GM04503 (cell line): Measurements from ENCODE around the gene RHBDD1.

Source experiments
- DNase-seq: peaks from one replicate; pipeline ENCODE4 v3.0.0-alpha.2; 2012; ENCODE audit warnings: low read depth

The RHBDD1 gene

DNA sequence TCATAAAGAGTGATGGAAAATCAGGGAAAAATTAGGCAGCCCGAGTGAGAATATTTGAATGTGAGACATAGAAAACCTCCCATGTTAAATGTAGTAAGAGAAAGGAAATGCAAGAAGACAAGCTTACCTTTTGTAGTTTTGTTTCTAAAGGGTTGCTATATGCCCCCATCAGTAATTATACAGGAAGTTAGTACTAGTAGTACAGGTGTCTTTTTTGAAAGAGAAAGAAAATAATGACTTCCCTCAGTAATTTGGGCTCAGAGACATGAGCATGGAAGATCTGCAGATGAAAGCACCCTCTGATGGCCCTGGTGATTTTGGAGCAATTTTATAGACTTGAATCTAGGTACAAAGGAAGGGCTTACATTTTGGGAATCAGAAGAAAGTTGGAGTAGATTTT lies 80.8 kb downstream of the RHBDD1 start:
- no peak for DNase-seq

DNA sequence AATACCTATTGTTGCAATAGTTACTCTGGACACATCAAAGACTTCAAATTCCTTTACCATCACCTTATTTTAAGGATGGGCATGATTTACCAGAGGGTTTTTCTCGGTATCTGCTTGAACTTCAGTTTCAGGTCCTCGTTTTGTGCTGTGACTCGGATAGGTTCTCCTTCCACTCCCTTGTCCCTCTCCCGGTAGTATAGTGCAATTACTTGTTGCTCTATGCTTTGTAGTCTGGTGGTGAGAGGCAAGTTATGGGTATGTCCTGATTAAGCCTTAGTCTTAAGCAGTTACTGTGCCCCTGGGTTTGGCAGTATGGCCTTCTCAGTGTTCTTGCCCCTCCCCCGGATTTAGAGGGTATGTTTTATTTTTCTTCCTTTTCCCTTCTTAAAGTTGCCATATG lies 96.6 kb downstream of the RHBDD1 start:
- no peak for DNase-seq

DNA sequence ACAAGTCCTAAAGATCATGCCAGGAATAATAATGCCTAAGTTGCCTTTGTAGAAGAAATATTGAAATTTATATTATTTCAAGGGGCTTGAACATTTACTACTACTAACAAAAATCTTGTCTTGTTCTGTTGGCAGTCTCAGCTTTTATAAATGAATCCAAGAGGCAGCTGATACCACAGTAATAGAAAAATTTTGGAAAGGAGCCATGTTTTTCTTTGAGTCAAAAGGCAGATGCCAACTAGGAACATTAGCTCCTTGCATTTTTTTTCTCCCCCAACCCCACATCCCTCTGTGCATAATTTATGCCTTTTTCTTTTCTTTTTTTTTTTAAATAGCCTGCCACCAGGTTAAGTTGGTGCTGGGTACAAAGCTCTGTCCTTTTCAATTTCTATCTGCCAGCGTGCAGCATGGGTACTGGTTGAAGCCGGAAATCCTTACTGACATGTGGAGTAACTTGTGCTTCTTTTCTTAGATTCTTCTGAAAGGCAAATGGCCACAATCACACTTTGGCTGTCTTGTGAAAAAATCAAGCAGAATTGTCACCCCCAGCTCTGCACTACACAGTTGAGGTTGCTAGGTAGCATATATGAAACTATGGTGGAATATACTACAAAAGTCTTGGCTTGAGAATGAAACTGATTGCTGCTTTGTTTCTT lies 98.8 kb downstream of the RHBDD1 start:
- DNase-seq = no peak

DNA sequence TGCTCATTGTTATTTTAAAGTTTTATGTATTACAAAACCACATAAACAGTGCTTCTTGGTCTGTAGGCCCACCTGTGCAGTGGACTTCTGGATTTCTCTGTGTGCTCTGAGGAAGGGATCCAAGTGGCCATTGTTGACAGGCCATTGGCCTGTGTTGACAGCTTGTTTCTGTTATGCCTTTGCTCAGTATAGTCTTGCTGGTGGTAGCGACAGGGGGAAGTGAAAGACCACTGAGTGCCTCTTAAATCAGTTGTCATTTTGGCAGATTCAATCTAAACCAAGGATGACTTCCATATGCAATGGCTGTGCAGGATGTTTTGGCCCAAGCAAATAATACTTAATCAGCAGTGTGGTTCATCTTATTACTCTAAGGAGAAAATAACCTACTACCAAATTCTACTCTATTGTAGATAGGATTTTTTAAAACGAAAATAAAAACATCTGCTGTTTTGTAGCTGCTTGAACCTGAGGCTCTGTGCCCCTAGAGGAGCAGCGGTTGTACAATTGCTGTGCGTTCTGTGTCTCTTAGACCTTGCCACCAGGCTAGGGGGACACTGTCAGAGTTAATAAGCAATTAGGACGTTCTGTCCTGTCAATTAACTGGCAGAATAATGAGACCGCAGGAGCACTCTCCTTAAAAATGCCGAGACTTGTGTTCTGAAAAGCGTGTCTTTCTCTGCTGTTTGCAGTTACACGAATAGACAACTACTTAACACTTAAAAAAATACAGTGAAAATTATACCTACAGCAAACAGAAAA lies 108.2 kb downstream of the RHBDD1 start:
- DNase-seq = no peak

DNA sequence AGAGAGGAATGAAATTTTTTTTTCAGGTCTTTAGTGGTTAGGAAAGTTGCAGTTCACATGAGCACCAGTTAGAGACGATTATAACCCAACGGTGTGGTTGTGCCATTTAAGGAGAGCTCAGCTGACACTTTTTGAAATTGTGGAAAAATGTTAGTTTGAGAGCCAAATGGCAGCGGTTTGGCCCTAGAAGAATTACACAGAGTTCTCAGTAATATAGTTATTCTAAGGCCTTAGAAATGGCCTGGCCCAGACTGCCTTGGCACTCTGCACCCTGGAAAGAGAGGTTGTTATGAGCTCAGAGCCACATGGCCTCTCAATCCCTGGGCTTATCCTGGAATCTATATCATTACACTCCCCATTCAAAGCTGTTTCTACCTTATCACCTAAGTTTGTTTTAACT lies 117.4 kb downstream of the RHBDD1 start:
- DNase-seq = peak; percentile 42

DNA sequence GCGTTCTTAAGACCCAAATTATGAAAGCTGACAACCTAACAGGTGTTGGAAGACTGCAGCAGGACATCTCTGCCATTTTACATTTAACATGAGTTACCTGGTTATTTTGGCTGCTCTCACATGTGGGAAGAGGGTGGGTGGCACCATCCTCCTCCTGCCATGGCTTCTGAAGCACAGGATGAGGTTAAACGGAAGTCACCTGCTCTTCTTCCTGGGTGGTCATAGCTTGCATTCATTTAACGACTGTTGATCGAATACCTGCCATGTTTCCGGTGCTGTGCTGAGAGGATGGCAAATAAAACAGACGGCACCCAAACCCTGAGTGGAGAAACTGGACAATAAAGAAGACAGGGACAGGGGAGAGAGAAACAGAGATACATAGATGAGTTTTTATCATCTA lies 118.0 kb downstream of the RHBDD1 start:
- no peak for DNase-seq

DNA sequence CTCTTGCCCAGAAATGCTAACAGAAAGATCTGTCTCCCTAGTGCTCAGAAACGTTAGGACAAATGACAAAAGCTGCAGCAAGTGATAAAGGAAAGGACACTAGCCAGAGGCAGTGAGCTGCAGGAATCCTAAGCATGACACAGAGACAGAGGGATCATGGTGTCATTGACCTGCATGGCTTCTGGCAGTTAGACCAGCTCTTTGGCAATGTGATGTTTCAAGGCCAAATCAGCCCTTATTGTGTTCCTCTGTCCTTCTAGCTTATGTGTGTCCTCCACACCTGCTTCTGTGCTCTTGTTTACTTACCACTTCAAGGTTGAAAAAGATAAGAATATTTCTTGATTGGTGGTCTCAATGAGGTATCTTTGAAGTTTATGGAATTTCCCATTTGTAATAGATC lies 120.8 kb downstream of the RHBDD1 start:
- DNase-seq = no peak

DNA sequence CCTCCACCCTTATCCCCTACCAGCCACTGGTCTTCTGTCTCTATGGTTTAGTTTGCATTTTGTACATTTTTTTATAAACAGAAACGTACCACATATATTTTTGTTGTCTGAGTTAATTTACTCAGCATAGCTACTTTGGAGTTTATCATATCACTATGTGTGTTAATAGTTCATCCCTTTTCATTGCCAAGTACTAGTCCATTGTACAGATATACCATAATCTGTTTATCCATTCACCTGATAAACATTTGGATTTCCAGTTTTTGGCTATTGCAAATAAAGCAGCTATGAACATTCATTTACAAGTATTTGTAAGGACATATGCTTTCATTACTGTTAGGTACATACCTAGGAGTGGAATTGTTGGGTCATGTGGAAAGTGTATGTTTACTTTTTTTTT lies 123.6 kb downstream of the RHBDD1 start:
- DNase-seq = no peak

DNA sequence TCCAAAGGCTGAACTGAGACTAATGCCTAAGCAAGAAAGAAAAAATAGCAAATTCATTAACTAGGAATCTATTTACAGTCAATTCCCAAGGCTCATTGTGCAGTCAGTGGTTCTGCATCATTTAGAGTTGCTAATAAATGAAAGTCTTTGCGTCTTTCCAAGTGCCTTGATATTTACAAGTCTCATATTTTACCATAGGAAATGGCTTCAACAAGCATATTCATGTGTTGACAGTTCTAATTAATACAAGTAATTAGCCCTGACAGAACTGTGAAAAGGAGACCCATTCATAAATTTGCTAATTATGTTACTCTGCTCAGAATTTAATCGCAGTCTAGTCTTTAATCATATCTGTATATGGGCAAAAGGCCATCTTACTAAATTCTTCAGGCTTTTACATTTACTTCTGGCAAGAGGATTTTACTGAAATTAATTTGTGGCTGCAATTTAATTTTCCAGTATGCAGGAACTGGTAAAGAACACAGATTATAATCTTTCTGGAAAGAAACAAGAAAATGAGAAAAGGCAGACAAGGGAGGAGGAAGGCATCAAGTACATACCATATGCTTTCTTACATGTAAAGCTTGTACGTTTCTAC lies 126.4 kb downstream of the RHBDD1 start:
- no peak for DNase-seq

DNA sequence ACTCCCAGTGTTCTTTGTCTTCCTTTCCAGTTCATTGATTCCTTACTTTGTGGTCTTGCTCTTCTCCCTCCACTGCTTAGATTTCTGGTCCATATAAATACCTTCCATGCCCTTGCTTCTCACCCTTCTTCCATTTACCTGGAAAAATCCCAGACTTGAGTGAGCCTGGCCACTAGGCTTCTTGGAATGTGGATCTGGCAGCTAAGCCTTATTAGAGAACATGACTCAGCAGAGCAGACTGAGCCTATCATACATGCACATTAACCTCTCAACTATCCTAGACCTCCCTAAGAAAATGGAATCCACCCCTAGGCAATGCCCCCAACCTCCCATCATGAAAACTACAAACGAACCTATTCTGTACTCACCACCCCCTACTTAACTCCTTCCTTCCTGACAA lies 127.7 kb downstream of the RHBDD1 start:
- peak; percentile 27 for DNase-seq

DNA sequence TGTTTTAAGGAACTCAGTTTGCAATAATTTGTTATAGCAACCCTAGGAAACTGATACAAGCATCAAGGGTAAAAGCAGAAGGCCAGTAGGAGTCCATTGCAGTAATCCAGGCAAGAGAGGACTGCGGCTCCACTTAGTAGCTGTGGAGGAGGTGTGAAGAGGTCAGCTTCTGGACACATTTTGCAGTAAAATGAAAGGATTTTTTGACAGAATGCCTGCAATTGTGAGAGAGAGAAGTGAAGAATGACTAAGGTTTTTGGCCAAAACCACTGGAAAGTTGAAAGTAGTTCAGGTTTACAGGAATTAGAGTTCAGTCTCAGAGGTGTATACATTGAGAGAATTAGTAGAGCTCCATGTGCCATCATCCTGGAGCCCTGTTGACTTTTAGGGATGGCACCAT lies 129.5 kb downstream of the RHBDD1 start:
- no peak for DNase-seq

DNA sequence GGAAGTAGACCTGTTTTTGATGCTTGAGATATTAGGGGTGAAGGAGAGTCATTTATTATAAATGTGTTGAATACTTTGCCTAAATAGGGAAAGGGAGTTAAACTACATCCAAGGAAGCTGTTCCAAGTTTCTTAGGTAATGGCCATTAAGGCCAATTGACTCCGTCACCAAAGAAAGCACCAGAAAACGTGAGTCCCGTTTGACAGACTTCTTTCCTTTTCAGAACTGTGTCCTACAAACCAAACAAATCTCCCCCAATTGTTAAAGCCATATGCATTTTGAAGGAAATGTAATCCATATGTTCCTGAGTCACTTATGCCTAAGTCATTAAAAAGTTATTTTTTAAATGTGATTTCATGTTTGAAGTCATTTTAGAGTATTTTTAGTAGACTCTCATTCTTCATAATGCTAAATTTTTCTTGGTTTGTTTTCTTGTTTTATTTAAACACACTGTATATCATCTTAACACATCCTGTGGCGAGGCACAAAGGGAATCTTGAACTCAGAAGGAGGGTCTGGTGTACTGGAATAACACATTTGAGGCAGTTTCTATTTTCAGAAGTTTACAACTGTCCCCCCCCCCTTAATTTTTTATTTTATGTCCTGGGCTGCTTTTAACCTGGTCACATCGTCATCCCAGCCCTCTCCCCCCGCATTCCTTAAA lies 133.7 kb downstream of the RHBDD1 start:
- DNase-seq = no peak

DNA sequence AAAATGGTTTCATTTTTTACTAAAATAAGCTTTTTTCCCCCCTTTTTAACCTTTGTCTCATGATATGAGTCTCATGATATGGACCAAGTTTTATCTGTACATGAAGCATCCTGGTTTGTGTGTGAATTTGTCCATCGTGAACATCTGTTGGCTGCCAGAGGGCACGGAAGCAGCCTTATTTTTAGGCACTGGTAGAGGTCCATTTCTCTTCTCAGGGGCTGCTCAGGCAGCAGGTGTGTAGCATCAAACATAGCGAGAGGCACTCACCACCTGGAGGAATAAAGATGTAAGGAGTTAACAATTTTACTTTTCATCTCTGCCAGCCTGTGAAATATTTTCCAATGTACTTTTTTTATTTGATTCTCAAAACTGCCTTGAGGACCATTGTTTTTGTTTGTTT lies 134.5 kb downstream of the RHBDD1 start:
- DNase-seq = no peak

DNA sequence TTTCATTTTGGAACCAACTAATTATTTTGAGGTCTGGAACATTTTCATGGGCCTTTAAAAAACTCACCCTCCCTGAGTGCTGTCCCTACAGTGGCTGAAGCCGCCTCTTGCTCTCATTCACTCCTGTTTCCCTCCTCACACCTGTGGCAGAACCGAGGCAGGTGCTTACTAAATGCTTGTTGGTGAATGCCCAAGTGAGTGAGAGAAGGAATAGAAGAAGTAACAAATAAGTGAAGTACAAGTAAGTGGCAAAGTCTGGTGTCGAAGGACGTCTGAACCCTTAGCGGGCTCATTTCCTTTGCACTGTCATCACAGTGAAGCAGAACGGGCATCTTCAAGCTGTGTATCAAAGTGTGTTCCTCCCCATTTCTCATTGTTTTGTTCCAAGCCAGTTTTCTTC lies 135.2 kb downstream of the RHBDD1 start:
- no peak for DNase-seq

DNA sequence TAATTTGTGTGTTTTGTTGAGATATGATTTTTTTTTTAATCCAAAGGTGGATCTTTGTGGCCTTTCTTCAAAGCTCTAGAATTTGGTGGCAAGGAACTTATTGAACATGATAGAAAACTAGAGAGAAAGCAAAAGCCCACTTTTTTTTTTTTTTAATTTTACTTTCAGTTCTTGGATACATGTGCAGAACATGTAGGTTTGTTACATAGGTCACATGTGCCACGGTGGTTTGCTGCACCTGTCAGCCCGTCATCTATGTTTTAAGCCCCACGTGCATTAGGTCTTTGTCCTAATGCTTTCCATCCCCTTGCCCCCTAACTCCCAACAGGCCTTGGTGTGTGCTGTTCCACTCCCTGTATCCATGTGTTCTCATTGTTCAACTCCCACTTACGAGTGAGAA lies 135.9 kb downstream of the RHBDD1 start:
- no peak for DNase-seq

DNA sequence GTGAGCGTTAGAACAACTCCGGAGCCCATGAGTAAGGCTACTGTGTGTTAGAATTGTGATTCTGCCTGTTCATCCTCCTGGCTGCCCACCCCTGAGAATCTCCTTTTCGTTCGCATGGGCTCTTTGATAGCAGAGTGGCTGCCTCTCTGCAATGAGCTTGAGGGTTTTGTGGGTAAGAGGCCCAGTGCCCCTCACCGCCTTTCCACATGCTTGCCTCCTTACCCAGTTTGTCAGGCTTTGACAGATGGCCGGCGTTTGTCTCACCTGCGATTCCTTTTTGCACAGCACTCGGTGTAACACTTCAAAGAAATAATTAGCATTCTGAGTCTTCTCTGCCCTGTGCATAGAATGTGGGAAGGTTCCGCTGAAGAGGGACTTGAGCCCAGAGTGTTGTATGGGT lies 138.0 kb downstream of the RHBDD1 start:
- DNase-seq = no peak

DNA sequence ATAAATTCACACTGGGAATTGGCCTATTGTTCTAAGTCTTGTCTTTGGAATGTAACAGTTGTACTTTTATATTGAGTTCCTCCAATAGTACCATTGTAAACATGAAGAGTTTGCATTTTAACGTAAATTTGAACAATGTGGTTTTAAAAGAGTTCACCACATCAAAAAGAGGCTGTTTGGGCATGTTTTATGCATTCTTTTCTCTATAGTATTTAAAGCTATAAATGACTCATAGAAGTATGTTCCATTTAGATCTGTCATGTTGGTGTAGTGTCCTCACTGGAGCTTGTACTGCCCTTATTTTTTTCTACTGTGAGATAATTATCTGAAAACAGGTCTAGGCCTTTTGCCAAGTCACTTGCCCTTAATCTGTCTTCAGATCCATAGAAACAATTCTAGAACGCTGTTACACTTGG lies 141.9 kb downstream of the RHBDD1 start:
- no peak for DNase-seq

DNA sequence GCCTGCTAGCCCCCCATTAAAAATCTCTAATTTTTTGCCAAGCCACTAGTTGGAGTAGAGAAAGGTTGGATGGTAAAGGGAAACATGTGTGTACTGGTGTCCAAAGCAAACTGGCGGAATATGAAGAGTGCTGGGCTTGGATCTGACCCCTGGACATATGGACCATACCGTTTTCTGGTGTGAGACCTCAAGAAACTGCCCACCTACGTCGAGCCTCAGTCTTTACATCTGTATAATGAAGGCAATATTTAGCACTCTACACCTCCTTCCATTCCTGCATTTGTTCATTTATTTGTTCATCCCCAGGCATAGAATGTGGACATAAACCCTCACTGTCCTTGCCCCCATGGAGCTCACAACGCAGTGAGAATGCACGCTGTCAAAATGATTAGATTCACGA lies 142.4 kb downstream of the RHBDD1 start:
- no peak for DNase-seq

DNA sequence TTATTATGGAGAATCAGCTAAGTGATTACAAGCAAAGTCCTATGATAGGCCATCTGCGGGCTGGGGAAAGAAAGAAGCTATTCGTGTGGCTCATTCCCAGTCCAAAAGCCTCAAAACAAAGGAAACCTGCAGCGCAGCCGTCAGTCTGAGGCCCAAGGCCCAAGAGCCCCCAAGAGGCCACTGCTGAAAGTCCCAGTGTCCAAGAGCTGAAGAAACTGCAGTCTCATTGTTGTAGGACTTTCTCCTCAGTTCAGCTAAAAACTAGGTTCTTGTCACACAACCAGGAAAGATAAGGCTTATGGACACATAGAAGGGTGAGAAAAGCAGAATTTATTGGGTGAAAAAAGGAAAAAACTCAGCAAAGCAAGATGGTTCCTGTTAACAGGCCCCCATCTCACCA lies 143.2 kb downstream of the RHBDD1 start:
- DNase-seq = no peak

DNA sequence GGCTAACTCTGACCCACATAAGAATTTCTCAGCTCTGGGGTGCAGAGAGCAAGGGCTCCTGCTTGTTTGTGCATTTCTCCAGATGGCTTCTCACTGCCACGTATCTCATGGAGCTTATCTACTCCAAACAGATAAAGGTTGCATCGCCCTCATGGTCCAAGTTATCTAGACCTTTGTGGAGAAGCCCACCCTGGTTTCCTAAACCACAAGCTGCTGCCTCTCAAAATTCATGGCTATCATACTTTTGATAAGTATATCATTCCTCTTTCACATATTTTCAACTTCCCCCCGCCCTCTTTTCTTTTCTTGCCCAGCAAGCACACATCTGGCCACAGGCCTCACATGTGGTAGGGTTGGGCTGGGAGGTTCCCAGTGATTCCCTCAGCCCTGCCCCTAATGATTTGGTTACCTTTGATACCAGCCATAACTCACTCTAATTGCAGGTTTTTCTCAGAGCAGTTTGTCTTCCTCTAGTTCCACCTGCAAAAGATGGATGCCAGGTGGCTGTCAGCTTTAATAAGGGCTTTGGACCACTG lies 146.0 kb downstream of the RHBDD1 start:
- no peak for DNase-seq

DNA sequence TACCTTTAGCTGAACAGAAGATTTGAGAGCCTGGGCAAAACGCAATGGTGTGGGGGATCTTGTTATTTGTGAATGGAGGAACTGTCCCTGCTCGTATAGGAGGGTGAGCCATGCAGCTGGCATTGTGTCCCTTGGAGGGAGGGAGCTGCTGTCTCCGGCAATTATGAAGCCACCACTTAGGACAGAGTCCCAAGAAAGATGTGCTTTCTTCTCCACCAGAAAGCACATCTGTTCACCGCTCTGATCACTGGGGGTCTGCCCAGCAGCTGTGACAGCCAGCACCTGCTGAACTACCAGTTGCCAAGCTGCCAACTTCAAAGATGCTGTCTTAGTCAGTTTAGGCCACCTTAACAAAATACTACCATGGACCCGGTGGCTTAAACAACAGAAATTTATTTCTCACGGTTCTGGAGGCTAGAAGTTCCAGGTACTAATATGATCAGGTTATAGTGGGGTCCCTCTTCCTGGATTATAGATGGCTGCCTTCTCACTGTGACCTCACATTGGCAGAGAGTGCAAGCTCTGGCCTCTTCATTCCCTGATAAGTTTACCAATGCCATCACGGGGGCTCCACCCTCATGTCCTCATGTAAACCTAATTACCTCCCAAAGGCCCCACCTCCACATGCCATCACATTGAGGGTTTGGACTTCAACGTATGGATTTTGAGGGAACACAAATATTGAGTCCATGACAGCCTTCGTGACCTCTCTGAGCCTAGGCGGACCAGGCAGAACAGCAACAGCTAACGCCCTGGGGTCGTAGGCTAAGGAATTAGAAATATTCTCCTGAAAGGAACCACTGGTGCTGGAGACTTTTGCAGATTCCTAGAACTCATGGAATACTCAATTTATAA lies 148.3 kb downstream of the RHBDD1 start:
- DNase-seq = no peak
